Tibial nerve (tissue), 4 donors: ENCODE measurements around the gene TRMT61A. TPM values are rescaled to one million over a fixed set of nuclear protein-coding genes. Genes with fewer than 3 reads are reported as not detected.

Source experiments
- DNase-seq, 2 donors: peaks; one replicate each; pipeline ENCODE4 v3.0.0-alpha.2; 2019; ENCODE audit warnings: low spot score in 2 of 2
- H3K27ac ChIP-seq, 4 donors: fragments of 200-600 bp; sonication (generic) in 3 of 4; one replicate each; pipeline ENCODE4 v1.5.1; 2017 to 2019; ENCODE audit warnings: mild to moderate bottlenecking in 1 of 4
- H3K27me3 ChIP-seq, 2 donors: fragments of 200-600 bp; sonication (generic) in 1 of 2; one replicate each; pipeline versions ENCODE4 v1.5.1 to v1.6.0; 2017 to 2019
- H3K36me3 ChIP-seq, 3 donors: fragments of 200-600 bp; sonication (generic); one replicate each; pipeline ENCODE4 v1.5.1; 2018 to 2019
- H3K4me1 ChIP-seq, 4 donors: fragments of 200-600 bp; sonication (generic) in 3 of 4; one replicate each; pipeline ENCODE4 v1.5.1; 2017 to 2019
- H3K4me3 ChIP-seq, 4 donors: fragments of 200-600 bp; sonication (generic) in 3 of 4; one replicate each; pipeline ENCODE4 v1.5.1; 2017 to 2019; ENCODE audit warnings: mild to moderate bottlenecking in 1 of 4, moderate library complexity in 1 of 4
- H3K9me3 ChIP-seq, 4 donors: fragments of 200-600 bp; sonication (generic) in 3 of 4; one replicate each; pipeline ENCODE4 v1.5.1; 2017 to 2019
- EP300 ChIP-seq, 2 donors: sonication (generic); formaldehyde crosslinking; IDR thresholded peaks; one replicate each; pipeline ENCODE4 v1.6.1; 2017; ENCODE audit warnings: antibody characterized with exemption in 2 of 2, mild to moderate bottlenecking in 1 of 2
- POLR2A ChIP-seq, 2 donors: fragments of 450-650 bp; IDR thresholded peaks; one replicate each; pipeline ENCODE4 v1.6.1; 2017; ENCODE audit warnings: antibody characterized with exemption in 2 of 2, mild to moderate bottlenecking in 2 of 2, moderate library complexity in 2 of 2
- WGBS, 2 donors: methylation state at CpG; one replicate each; pipeline ENCODE4 v1.1.5; 2018; 5-methylcytosine and 5-hydroxymethylcytosine counted together
- total RNA-seq, 4 donors: library from RNA; depleted of rRNA; stranded (reverse); fragments of >200 nt; gene quantifications; one replicate each; pipeline ENCODE4 v1.1.0, GENCODE V29; 2016
- TF ChIP-seq, protein P1 (sequence below), 5 experiments: fragments of 200-600 bp in 3 of 5; fragments of 450-650 bp in 2 of 5; sonication (generic) in 3 of 5; IDR thresholded peaks; one replicate each; pipeline ENCODE4 v1.5.1; 2016 to 2019; ENCODE audit warnings: antibody characterized with exemption in 5 of 5, mild to moderate bottlenecking in 3 of 5, moderate library complexity in 2 of 5

TRMT61A gene
- total RNA-seq, 4 donors from 2014 or later: 17.9 to 32.4 (median 22.4) TPM

DNA sequence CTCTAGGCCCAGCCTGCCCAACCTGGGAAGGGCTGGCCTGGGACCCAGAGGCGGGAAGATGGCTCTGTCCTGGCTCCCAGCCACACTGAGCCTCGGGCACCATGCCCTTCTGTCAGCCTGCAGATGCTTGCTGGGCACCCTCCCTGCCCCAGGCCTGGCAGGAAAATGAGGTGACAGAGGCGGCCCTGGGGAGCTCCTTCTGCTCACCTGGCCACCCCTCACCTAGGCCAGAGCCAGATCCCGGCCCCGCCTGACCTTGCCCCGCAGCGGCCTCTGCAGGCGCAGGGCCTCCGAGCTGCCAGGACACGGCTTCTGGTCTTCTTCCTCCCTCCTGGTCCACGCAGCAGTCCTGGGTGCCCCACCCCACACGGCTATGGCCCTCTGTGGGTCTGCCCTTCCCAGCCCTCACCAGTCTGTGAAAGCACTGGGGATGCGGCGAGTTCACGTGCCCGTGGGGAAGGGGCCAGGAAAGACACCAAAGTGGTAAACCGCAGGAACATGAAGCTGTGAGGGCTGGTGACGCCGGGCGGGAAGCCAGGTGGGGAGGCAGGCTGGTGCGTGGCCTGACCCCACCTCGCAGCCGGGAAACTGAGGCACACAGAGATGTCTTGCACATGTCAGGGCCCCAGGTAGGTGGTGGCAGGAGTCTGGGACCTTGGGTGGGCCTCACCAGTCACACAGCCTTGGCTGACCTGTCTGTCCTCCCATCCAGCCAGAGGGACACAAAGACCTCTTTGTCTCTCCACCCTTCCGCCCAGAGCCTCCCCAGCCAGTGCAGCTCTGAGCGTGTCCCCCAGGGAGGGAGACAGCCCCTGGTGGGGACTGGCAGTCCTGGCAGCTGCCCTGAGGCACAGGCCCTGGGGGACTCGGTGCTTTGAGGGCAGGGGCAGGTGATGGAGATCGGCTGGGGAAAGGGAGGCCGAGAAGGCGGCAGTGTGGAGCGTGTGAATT lies 20.6 kb downstream of the TRMT61A start:
- H3K4me3 ChIP-seq: no peak overlapping the region
- H3K4me1 ChIP-seq: peaks cover 9 to 88% (median 50%) of the 10 kb centered on the region in 4 donors
- DNase-seq: no peak
- H3K36me3 ChIP-seq: no peaks in the 10 kb centered on the region
- H3K27me3 ChIP-seq: no peaks in the 10 kb centered on the region
- TF ChIP-seq, protein P1, sequence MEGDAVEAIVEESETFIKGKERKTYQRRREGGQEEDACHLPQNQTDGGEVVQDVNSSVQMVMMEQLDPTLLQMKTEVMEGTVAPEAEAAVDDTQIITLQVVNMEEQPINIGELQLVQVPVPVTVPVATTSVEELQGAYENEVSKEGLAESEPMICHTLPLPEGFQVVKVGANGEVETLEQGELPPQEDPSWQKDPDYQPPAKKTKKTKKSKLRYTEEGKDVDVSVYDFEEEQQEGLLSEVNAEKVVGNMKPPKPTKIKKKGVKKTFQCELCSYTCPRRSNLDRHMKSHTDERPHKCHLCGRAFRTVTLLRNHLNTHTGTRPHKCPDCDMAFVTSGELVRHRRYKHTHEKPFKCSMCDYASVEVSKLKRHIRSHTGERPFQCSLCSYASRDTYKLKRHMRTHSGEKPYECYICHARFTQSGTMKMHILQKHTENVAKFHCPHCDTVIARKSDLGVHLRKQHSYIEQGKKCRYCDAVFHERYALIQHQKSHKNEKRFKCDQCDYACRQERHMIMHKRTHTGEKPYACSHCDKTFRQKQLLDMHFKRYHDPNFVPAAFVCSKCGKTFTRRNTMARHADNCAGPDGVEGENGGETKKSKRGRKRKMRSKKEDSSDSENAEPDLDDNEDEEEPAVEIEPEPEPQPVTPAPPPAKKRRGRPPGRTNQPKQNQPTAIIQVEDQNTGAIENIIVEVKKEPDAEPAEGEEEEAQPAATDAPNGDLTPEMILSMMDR (IDR thresholded peaks at IDR 0.05): peak in 4 of 5 experiments; percentile 25 to 50 (median 40)
- peak in 1 of 2 donors; percentile 41 for TF ChIP-seq EP300 (IDR thresholded peaks at IDR 0.05)
- TF ChIP-seq POLR2A (IDR thresholded peaks at IDR 0.05): no peak
- no peaks in the 10 kb centered on the region for H3K9me3 ChIP-seq
- peak overlapping the region; percentile 80 to 91 (median 86) for H3K27ac ChIP-seq
- 42 to 53% methylated on average over 27 to 29 of the region's 30 CpGs for WGBS, 2 donors

DNA sequence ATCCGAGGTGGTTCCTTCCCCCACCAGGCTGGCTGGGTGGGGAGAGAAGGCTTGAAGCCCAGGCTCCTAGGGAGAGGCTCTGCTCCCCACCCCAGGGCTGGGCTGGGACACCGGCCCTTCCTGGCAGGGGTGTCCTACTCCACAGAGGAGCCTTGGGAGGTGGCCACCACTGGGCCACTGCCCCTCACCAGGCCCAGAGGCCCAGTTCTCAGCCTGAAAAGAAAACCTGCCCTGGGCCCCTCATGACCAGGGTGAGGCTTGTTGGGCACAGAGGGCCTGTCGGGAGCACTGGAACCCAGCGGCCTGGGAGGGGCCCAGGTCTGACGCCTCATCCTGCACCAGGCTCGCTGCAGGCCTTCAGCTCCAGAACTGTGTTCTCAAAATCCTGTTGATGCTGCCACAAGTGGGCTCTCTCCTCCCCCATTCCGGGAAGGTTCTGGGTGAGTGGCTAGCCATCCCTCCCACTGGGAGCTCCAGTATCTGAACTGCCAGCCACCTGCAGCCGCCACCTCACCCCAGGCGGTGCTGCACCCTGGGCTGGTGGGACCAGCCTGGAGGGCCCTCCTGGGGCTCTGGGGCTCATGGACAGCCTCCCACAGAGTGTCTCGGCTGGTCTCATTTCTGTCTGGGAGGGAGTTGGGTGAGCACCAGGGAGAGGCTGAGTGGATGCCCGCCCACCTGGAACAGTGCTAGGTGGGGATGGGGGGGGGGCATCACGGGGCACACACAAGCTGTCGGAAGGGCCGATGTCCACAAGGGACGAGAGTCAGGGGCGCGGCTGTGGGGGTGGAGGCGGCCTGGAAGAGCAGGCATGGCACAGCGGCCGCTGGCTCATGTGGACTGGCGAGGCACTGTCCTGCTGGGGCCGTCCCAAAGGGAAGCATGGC lies 21.7 kb downstream of the TRMT61A start:
- Histone ChIP-seq H3K4me3 (peak overlapping the region in 1 of 4 donors; percentile 18), H3K27ac (peak overlapping the region; percentile 80 to 91 (median 86)), H3K36me3 (no peaks in the 10 kb centered on the region), H3K4me1 (peaks cover 9 to 80% (median 45%) of the 10 kb centered on the region in 4 donors), H3K27me3 (no peaks in the 10 kb centered on the region), H3K9me3 (no peaks in the 10 kb centered on the region)
- TF ChIP-seq POLR2A (IDR thresholded peaks at IDR 0.05): no peak
- TF ChIP-seq, protein P1 (IDR thresholded peaks at IDR 0.05): no peak
- no peak for TF ChIP-seq EP300 (IDR thresholded peaks at IDR 0.05)
- 45 to 55% methylated on average over 8 to 15 of the region's 22 CpGs for WGBS, 2 donors
- DNase-seq: no peak

DNA sequence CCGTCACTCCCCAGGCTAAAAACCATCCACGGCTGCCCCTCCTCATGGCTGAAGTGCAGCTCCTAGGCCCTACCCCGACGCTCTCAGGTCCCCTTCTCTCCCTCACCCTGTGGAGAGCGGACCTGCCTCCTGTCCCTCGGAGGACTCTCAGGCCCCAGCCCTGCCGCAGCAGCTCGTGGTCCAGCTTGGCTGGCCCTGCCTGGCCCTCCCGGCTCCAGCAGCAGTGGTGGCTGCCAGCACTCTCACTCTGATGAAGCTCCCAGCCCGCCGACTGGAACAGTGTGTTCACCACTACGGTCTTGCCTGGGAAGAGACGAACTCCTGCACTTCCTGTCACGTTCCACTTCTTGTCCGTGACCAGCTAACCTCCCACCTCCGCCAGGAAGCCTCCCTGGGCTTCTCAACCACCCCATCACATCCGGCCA lies 22.4 kb downstream of the TRMT61A start:
- Histone ChIP-seq H3K36me3 (no peaks in the 10 kb centered on the region), H3K4me3 (peak overlapping the region in 1 of 4 donors; percentile 18), H3K27me3 (no peaks in the 10 kb centered on the region), H3K27ac (peak overlapping the region; percentile 80 to 91 (median 86)), H3K4me1 (peaks cover 9 to 78% (median 43%) of the 10 kb centered on the region in 4 donors), H3K9me3 (no peaks in the 10 kb centered on the region)
- peak in 1 of 2 donors; percentile 24 for TF ChIP-seq POLR2A (IDR thresholded peaks at IDR 0.05)
- TF ChIP-seq, protein P1 (IDR thresholded peaks at IDR 0.05): no peak
- no peak for DNase-seq
- WGBS, 2 donors: 53 to 68% methylated on average over 15 to 17 of the region's 17 CpGs

DNA sequence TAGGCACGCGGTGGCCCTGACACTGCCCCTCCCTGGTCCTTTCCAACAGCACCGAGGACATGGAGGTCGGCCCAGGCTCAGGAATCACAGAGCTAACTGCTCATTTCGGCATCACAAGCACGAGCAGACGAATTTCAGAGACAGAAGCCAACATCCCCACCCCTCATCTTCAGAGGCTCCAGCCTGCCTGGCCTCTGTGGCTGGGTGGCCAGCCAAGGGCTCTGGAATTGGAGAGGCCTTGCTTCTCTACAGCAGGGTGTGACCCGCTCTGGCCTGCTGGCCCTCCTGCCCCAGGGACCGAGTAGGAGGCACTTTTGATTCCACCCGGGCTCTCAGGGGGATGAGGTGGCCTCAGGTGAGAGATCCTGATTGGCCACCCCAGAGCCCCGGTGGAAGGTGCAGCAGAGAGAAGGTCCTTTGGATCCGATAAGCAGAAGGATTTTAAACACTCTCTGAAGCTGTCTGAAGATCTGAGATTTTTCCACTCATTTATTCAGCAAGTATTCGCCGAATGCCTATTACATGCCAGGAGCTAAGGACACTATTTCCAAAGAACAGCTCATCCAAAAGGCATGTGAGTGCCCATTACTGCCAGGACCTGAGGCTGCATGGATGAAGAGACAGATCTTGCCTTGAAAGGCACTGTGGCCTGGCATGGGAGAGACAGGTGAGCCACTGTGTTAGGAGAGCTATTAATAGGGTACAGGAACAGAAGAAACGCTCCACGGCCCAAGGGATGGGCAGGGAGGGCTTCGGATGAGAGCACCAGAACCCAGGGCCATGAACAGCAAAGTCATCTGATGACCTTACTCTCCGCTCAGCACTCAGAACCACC lies 23.2 kb downstream of the TRMT61A start:
- H3K4me1 ChIP-seq: peaks cover 9 to 78% (median 43%) of the 10 kb centered on the region in 4 donors
- H3K9me3 ChIP-seq: no peaks in the 10 kb centered on the region
- H3K36me3 ChIP-seq: no peaks in the 10 kb centered on the region
- no peaks in the 10 kb centered on the region for H3K27me3 ChIP-seq
- WGBS, 2 donors: 75 to 76% methylated on average over 14 to 18 of the region's 18 CpGs
- peak overlapping the region; percentile 80 to 91 (median 86) for H3K27ac ChIP-seq
- TF ChIP-seq POLR2A (IDR thresholded peaks at IDR 0.05) (no peak), EP300 (IDR thresholded peaks at IDR 0.05) (peak in 1 of 2 donors; percentile 14)
- TF ChIP-seq, protein P1 (IDR thresholded peaks at IDR 0.05): no peak
- no peak for DNase-seq
- peak overlapping the region in 1 of 4 donors; percentile 18 for H3K4me3 ChIP-seq
